ENCODE results near the gene POP7.

Gene POP7

GRCh38 chr7:100683659-100684533 is 22.0 kb upstream of the POP7 start:
- H3K79me2 ChIP-seq: peaks cover 7% of the 10 kb centered on the region
- no peak for TF ChIP-seq CTCF (IDR thresholded peaks at IDR 0.05)
- no peak overlapping the region for H3K4me2 ChIP-seq (ENCODE audit: low read length)
- H3K9me3 ChIP-seq (ENCODE audit: control insufficient read depth, low read length): no peaks in the 10 kb centered on the region
- no peak overlapping the region for H3K9ac ChIP-seq
- H2AFZ ChIP-seq: no peak overlapping the region
- H3K27me3 ChIP-seq (ENCODE audit: control insufficient read depth, insufficient read depth, low read length): no peaks in the 10 kb centered on the region
- no peaks in the 10 kb centered on the region for H3K36me3 ChIP-seq (ENCODE audit: control insufficient read depth, insufficient read depth, low read length)
- no peak overlapping the region for H3K27ac ChIP-seq
- H3K4me3 ChIP-seq (ENCODE audit: low read depth, low read length): no peak overlapping the region
- H3K4me1 ChIP-seq: no peaks in the 10 kb centered on the region

- no peak for TF ChIP-seq CTCF (IDR thresholded peaks at IDR 0.05)
- Histone ChIP-seq H2AFZ (no peak overlapping the region), H3K4me1 (no peaks in the 10 kb centered on the region), H3K9me3 (ENCODE audit: control insufficient read depth, low read length) (no peaks in the 10 kb centered on the region), H3K36me3 (ENCODE audit: control insufficient read depth, insufficient read depth, low read length) (no peaks in the 10 kb centered on the region), H3K79me2 (peaks cover 14% of the 10 kb centered on the region), H3K4me2 (ENCODE audit: low read length) (no peak overlapping the region), H3K9ac (no peak overlapping the region), H3K27ac (no peak overlapping the region), H3K27me3 (ENCODE audit: control insufficient read depth, insufficient read depth, low read length) (no peaks in the 10 kb centered on the region), H3K4me3 (ENCODE audit: low read depth, low read length) (no peak overlapping the region)
Observed at GRCh38 chr7:100684534-100685042, 21.3 kb upstream of the POP7 start.

- Histone ChIP-seq H3K9ac (no peak overlapping the region), H3K27ac (no peak overlapping the region), H3K36me3 (ENCODE audit: control insufficient read depth, insufficient read depth, low read length) (no peaks in the 10 kb centered on the region), H3K79me2 (peaks cover 18% of the 10 kb centered on the region), H3K4me2 (ENCODE audit: low read length) (no peak overlapping the region), H3K4me1 (no peaks in the 10 kb centered on the region), H2AFZ (no peak overlapping the region), H3K9me3 (ENCODE audit: control insufficient read depth, low read length) (no peaks in the 10 kb centered on the region), H3K27me3 (ENCODE audit: control insufficient read depth, insufficient read depth, low read length) (no peaks in the 10 kb centered on the region), H3K4me3 (ENCODE audit: low read depth, low read length) (no peak overlapping the region)
- TF ChIP-seq CTCF (IDR thresholded peaks at IDR 0.05): no peak
Observed at GRCh38 chr7:100685049-100685605, 20.8 kb upstream of the POP7 start.

GRCh38 chr7:100685631-100686145 is 20.2 kb upstream of the POP7 start:
- H3K27me3 ChIP-seq (ENCODE audit: control insufficient read depth, insufficient read depth, low read length): no peaks in the 10 kb centered on the region
- no peak overlapping the region for H3K4me3 ChIP-seq (ENCODE audit: low read depth, low read length)
- no peaks in the 10 kb centered on the region for H3K36me3 ChIP-seq (ENCODE audit: control insufficient read depth, insufficient read depth, low read length)
- H3K27ac ChIP-seq: no peak overlapping the region
- H3K9ac ChIP-seq: no peak overlapping the region
- H2AFZ ChIP-seq: no peak overlapping the region
- no peak for TF ChIP-seq CTCF (IDR thresholded peaks at IDR 0.05)
- H3K4me2 ChIP-seq (ENCODE audit: low read length): no peak overlapping the region
- peaks cover 1% of the 10 kb centered on the region for H3K4me1 ChIP-seq
- no peaks in the 10 kb centered on the region for H3K9me3 ChIP-seq (ENCODE audit: control insufficient read depth, low read length)
- H3K79me2 ChIP-seq: peaks cover 24% of the 10 kb centered on the region

All from parathyroid adenoma (tissue), 2 donors.